NCI-H526 (cell line): ENCODE measurements around the gene EPHB2.
A peak's percentile ranks its signal among the peaks of the same experiment; 100 is the strongest.
"Not testable (repeated sequence)": the region's sequence is repeated elsewhere in the genome, so short reads cannot be mapped to it uniquely, and the experiment has no call there.

Experiments used
- DNase-seq, 2 experiments: peaks; one replicate each; lab custom pipeline; 2025; lab: John Stamatoyannopoulos, UW

EPHB2 gene

DNA sequence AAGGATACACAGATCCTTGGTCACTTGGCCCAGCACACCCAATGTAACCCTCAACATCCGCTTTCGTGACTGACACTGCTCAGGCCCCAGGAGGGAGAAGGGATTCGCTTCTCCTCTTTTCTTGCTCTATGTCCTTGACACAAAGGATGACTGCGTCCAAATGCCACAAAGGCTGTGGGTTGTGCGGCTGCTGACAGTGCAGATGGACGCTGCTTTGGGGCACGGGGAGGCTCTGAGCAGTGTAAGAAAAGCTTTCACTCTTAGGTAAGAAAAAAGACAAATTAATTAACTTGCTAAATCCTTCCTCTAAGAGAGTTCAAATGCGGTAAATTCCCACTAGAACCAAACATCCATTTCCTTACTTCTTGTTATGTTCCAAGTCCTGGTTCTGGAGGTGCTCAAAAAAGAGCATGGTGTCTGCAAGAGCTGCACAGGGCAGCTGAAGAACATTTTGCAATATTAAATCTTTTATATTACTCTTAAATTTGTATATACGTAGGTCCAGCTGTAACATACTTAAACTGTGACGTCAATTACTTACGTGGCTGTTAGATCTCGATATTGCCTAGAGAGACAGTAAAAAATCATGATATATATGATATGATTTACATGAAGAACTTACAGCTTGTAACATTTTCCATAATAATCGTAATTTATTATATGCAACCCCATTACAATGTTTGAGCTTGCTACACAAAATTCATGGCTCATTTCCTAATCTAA is 19.4 kb upstream of the EPHB2 start:
- no peak for DNase-seq

DNA sequence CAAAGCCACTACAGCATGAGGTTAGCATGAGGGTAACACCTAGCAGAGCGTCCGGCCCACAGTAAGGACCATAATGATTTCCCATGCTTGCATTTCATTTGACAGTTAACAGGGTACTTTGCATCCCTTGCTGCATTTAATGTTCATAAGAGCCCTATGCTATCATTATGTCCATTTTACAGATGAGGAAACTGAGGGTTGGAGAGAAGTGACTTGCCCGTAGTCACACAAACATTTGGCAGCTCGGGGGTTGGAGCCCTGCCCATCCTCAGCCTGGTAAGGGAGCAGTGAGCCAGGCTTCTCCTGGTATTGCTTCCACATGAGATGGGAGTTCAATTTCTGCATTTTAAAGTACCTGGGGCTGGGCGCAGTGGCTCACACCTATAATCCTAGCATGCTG is 16.5 kb upstream of the EPHB2 start:
- no peak for DNase-seq

DNA sequence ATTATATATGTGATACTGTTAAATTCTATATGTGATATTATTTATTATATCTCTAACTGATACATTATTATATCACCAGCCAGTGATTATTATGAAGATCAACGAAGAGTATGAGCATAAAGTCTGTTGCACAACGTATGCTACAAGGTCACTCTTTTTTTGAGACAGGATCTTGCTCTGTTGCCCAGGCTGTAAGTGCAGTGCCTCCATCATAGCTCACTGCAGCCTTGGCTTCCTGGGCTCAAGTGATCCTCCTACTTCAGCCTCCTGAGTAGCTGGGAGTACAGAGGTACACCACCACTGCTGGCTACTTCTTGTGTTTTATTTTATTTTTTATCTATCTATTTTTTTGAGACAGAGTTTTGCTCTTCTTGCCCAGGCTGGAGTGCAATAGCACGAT is 14.0 kb upstream of the EPHB2 start:
- no peak for DNase-seq

- DNase-seq = no peak
Measured at GRCh38 chr1:22697980-22698379, 12.7 kb upstream of the EPHB2 start.

DNA sequence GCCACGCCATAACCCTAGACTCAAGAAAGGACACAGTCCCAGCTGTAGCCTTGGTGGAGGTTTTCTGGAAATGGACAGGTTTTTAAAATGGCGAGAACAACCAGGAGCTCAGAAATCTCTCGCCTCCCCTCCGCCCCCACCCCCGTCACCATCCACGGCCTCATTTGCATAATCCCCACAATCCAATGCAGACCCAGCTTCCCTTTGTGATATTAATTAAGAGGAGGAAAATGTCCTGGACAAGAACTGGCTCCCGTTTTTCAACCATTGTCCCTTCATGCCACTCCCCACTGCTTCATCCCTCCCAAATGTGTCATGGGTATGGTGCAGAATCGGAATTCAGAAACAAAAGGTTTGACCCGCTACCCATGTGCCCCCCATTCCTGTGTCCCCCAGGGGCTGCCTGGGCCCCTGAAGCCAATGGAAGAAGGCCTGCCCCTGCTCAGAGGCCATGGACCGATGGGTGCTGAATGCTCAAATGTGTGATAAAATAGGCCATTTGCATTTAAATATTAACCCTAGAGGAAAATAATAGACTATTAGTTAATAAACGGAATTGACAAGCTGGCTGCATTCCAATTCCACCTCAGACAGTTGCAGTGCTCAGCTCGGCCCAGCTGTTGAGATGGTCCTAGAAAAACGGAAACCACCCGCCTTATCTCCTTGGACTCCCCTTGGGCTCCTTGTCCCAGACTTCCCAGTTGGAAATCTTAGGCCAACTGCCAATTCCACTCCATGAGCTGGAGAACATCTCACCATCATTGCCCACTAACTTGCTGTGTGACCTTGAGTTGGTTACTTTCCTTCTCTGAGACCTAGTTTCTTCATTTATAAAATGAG is 10.7 kb upstream of the EPHB2 start:
- peak in 1 of 2 experiments; percentile 14 for DNase-seq

GRCh38 chr1:22702296-22703085 is 8.1 kb upstream of the EPHB2 start:
- DNase-seq = no peak

GRCh38 chr1:22704440-22705067 is 6.1 kb upstream of the EPHB2 start:
- DNase-seq = peak; percentile 24 to 82

GRCh38 chr1:22705586-22705985 is 5.1 kb upstream of the EPHB2 start:
- DNase-seq = peak in 1 of 2 experiments; percentile 23

DNA sequence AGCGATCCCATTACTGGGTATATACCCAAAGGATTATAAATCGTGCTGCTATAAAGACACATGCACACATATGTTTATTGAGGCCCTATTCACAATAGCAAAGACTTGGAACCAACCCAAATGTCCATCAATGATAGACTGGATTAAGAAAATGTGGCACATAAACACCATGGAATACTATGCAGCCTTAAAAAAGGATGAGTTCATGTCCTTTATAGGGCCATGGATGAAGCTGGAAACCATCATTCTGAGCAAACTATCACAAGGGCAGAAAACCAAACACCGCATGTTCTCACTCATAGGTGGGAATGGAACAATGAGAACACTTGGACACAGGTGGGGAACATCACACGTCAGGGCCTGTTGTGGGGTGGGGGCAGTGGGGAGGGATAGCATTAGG is 4.5 kb upstream of the EPHB2 start:
- DNase-seq = not testable (repeated sequence)

- DNase-seq = no peak
Measured at GRCh38 chr1:22708777-22709176, 1.9 kb upstream of the EPHB2 start.

GRCh38 chr1:22709227-22709626 is 1.4 kb upstream of the EPHB2 start:
- peak; percentile 3 to 7 for DNase-seq

GRCh38 chr1:22709891-22710700 is 543 bp upstream of the EPHB2 start:
- peak in 1 of 2 experiments; percentile 64 for DNase-seq

- peak in 1 of 2 experiments; percentile 28 for DNase-seq
Measured at GRCh38 chr1:22711071-22711470, 432 bp downstream of the EPHB2 start.

DNA sequence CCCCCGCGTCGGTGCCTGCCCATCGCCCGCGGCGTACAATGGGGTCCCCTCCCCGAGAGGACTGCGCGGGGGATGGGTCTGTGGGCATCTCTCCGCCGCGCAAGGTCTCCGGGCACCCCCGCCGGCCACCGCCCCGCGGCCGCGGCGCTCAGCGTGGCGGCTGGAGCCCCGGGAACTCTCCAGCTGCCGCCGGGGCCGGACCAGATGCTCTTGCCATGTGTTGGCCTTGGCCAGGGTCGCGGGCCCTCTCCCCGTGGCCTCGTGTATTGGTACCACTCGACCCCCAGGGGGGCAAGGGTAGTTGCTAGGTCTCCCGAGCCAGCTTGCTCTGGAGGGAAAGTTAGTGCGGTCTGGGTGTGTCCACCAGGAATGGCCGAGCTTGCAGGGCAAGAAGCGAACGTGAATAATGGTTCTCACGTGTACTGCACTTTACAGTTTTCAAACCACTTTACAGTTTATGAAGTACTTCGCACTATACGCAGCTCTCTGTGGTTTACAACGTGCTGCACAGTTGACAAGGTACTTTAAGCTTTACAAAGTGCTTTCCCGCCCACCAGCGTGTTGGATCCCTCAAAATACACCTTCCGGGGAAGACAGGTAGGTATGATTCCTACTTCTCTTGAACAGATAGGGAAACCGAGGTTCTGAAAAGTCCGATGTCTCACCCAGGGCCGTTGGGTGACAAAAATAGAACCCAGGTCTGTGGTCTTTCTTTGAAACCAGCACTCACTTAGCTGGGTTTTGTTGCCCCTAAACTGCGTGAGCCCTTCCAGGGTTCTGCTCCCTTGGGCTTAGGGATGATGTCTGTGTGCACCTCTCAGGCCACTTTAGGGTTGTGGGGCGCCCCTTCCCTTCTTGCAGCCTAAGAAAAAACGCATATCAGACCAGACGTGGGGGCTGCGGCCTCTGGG is 1.2 kb downstream of the EPHB2 start:
- DNase-seq = peak in 1 of 2 experiments; percentile 33

- no peak for DNase-seq
Measured at GRCh38 chr1:22712502-22713271, 2.0 kb downstream of the EPHB2 start.

DNA sequence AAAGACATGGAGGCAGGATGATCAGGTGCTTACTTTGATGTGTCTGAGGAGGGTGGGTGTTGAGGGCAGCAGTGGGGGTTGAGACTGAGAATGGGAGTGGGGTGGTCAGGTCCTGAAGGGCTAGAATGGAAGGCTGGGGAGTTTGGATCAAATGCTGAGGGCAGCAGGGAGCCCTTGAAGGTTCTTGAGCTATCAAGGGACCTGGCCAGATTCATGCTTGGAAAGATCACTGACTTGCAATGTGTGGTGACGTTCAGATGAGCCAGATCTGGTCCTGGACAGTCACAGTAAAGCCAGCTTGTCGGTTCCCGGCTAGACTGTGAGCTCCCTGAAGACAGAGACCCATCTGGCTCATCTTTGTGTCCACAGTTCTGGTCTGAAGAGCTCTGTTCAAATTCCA is 3.8 kb downstream of the EPHB2 start:
- DNase-seq = no peak

- DNase-seq = peak; percentile 9 to 66
Measured at GRCh38 chr1:22717037-22717760, 6.6 kb downstream of the EPHB2 start.

DNA sequence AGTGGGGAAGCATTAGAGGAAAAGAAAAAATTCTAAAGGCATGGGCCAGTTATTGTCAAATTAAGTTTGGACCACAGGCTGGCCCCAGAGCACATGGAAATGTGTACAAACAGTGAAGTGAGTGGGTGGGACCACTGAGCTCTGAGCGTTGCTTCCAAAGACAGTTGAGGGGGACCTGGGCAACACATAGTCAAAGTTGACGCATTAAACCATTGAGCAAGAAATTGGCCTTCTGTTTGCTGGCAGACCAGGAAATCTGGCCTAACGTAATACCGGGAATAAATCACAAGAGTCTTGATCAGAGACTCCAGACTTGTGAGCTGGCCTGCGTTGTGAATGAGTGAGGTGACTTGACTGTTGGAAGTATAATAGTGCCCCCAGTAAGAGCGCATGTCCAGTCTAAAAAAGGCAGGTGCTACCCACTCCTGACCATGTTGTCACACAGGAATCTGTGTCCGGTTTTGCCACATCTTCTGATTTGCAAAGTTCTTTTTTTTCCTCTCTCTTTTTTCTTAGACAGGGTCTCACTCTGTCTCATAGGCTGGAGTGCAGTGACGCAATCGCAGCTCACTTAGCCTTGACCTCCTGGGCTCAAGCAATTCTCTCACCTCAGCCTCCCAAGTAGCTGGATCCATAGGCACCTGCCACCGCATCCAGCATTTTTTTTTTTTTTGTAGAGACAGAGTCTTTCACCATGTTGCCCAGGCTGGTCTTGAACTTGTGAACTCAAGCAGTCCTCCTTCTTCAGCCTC is 10.7 kb downstream of the EPHB2 start:
- DNase-seq = no peak
